ENCODE measurements around the gene OPN1LW. TPM values are rescaled to one million over a fixed set of nuclear protein-coding genes. Genes with fewer than 3 reads are reported as not detected.
"Not testable (repeated sequence)": the region's sequence is repeated elsewhere in the genome, so short reads cannot be mapped to it uniquely, and the experiment has no call there.

The OPN1LW gene
- total RNA-seq, 1 experiment from 2014 or later, result not detected

GRCh38 chrX:154168384-154168783 is 24.3 kb downstream of the OPN1LW start:
- not testable (repeated sequence) for H2BK120ac ChIP-seq (ENCODE audit: low read depth, low read length, poor library complexity, severe bottlenecking); H3K9ac ChIP-seq (ENCODE audit: extremely low read depth, insufficient read length, low read length); H2BK12ac ChIP-seq (ENCODE audit: insufficient read length, low read depth, low read length); H3K4me1 Mint-ChIP-seq; H3K56ac ChIP-seq (ENCODE audit: insufficient read length, low read depth, low read length); H2BK20ac ChIP-seq (ENCODE audit: low read depth, low read length, poor library complexity, severe bottlenecking); H3K4me1 ChIP-seq (ENCODE audit: insufficient read depth, low read length); H3K79me1 ChIP-seq (ENCODE audit: insufficient read depth, low read depth, low read length, poor library complexity, severe bottlenecking); H3K4me3 Mint-ChIP-seq; H3K27ac Mint-ChIP-seq; H3K18ac ChIP-seq (ENCODE audit: insufficient read length, low read depth, low read length); H3K4ac ChIP-seq (ENCODE audit: low read depth, low read length); H2BK5ac ChIP-seq (ENCODE audit: insufficient read length, low read length); H4K8ac ChIP-seq (replicated peaks; ENCODE audit: insufficient read length, low read depth, low read length); H4K20me1 ChIP-seq (ENCODE audit: control insufficient read depth, insufficient read depth, insufficient read length); H3K23ac ChIP-seq (ENCODE audit: insufficient read length, low read depth, low read length); H3K36me3 Mint-ChIP-seq (ENCODE audit: insufficient read depth in 1 of 3, low read depth in 3 of 3); H4K91ac ChIP-seq (ENCODE audit: insufficient read length, low read depth, low read length); H3K9me3 ChIP-seq (ENCODE audit: control insufficient read depth, low read depth, low read length); DNase-seq; H3K23me2 ChIP-seq (ENCODE audit: insufficient read length, low read depth, low read length, poor library complexity, severe bottlenecking); H4K5ac ChIP-seq (ENCODE audit: insufficient read length, low read depth, low read length); H3K79me2 ChIP-seq (ENCODE audit: insufficient read depth, low read length); H3K9me3 Mint-ChIP-seq; H2AFZ ChIP-seq (ENCODE audit: low read length); H3K14ac ChIP-seq (ENCODE audit: insufficient read depth, low read length); H2AK5ac ChIP-seq (ENCODE audit: insufficient read length, low read length); H3K27ac ChIP-seq (ENCODE audit: insufficient read length, low read depth, low read length); H3K27me3 ChIP-seq (ENCODE audit: insufficient read depth, low read length); H2BK15ac ChIP-seq (ENCODE audit: low read depth, low read length); H3K27me3 Mint-ChIP-seq (ENCODE audit: low read depth); H3T11ph ChIP-seq (ENCODE audit: low read length); H3K4me2 ChIP-seq (ENCODE audit: insufficient read depth, insufficient read length, low read length)
- WGBS (ENCODE audit: extremely low coverage, insufficient read length, low lambda C conversion rate), result no CpG with 5 or more reads among the region's 13 CpGs

GRCh38 chrX:154172535-154172943 is 28.5 kb downstream of the OPN1LW start:
- not testable (repeated sequence) for H3K23ac ChIP-seq (ENCODE audit: insufficient read length, low read depth, low read length); H3K27me3 Mint-ChIP-seq (ENCODE audit: low read depth); H3K23me2 ChIP-seq (ENCODE audit: insufficient read length, low read depth, low read length, poor library complexity, severe bottlenecking); H4K8ac ChIP-seq (replicated peaks; ENCODE audit: insufficient read length, low read depth, low read length); H3K27ac ChIP-seq (ENCODE audit: insufficient read length, low read depth, low read length); H4K91ac ChIP-seq (ENCODE audit: insufficient read length, low read depth, low read length); H2BK20ac ChIP-seq (ENCODE audit: low read depth, low read length, poor library complexity, severe bottlenecking); H3K27me3 ChIP-seq (ENCODE audit: insufficient read depth, low read length); H3K4ac ChIP-seq (ENCODE audit: low read depth, low read length); H2BK15ac ChIP-seq (ENCODE audit: low read depth, low read length); H3K36me3 Mint-ChIP-seq (ENCODE audit: insufficient read depth in 1 of 3, low read depth in 3 of 3); H2BK5ac ChIP-seq (ENCODE audit: insufficient read length, low read length); H2AFZ ChIP-seq (ENCODE audit: low read length); H2AK5ac ChIP-seq (ENCODE audit: insufficient read length, low read length); H3K56ac ChIP-seq (ENCODE audit: insufficient read length, low read depth, low read length); H2BK12ac ChIP-seq (ENCODE audit: insufficient read length, low read depth, low read length); DNase-seq; H3K9me3 Mint-ChIP-seq; H3K4me1 Mint-ChIP-seq; H3K18ac ChIP-seq (ENCODE audit: insufficient read length, low read depth, low read length); H3K9me3 ChIP-seq (ENCODE audit: control insufficient read depth, low read depth, low read length); H3K9ac ChIP-seq (ENCODE audit: extremely low read depth, insufficient read length, low read length); H2BK120ac ChIP-seq (ENCODE audit: low read depth, low read length, poor library complexity, severe bottlenecking); H3K79me2 ChIP-seq (ENCODE audit: insufficient read depth, low read length); H3T11ph ChIP-seq (ENCODE audit: low read length); H3K4me1 ChIP-seq (ENCODE audit: insufficient read depth, low read length); H3K4me3 Mint-ChIP-seq; H3K14ac ChIP-seq (ENCODE audit: insufficient read depth, low read length); H3K4me2 ChIP-seq (ENCODE audit: insufficient read depth, insufficient read length, low read length); H3K79me1 ChIP-seq (ENCODE audit: insufficient read depth, low read depth, low read length, poor library complexity, severe bottlenecking); H3K27ac Mint-ChIP-seq; H4K20me1 ChIP-seq (ENCODE audit: control insufficient read depth, insufficient read depth, insufficient read length); H4K5ac ChIP-seq (ENCODE audit: insufficient read length, low read depth, low read length)
- WGBS (ENCODE audit: extremely low coverage, insufficient read length, low lambda C conversion rate), result no CpG with 5 or more reads among the region's 11 CpGs
